HG03354 (cell line): ENCODE data around the gene FAM168B.
"Not testable (repeated sequence)": the region's sequence is repeated elsewhere in the genome, so short reads cannot be mapped to it uniquely, and the experiment has no call there.

ENCODE experiments used
- ATAC-seq: cut with Tn5 transposase; IDR thresholded peaks from one replicate; pipeline ENCODE4 v1.9.1; 2021; ENCODE audit warnings: mild to moderate bottlenecking; ENCODE audit not compliant: unreplicated experiment, poor library complexity, severe bottlenecking

FAM168B gene, protein sequence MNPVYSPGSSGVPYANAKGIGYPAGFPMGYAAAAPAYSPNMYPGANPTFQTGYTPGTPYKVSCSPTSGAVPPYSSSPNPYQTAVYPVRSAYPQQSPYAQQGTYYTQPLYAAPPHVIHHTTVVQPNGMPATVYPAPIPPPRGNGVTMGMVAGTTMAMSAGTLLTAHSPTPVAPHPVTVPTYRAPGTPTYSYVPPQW

DNA sequence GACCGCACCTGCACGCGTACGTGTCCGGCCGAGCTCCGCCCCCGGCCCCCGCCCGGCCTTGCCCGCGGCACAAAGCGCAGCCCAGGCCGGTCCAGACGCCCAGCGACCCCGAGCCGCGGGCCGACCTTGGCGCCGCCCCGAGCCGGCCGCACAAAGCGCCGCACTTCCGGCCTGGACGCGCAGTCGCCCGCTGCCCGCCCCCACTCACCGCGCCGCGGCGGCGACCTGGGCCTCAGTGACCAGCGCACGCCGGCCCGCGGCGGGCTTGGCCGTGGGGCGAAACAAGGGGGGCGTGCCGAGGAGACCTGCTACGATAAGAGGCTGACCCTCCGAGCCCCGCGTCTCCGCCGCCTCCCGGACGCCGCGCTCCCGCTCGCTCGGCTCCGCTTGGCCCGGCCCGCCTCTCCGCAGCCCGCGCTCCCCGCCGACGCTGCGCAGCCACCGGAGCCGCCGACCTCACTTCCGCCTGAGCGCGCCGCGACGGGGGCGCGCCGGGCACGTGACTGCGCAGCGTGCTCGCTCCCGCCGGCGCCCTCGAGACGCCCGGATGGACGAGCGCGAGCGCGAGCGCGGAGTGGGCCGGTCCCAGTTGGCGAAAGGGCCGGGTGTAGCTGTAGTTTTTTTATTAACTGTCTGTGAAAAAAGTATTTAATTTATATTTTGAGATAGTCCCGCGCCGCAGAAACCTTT lies at the start of gene FAM168B:
Gene FAM168B (minus strand): TSS at position 455 of the 690 bp plus-strand sequence. CDS start 10,814 bp downstream, outside the sequence.
- ATAC-seq: peak; percentile 85

DNA sequence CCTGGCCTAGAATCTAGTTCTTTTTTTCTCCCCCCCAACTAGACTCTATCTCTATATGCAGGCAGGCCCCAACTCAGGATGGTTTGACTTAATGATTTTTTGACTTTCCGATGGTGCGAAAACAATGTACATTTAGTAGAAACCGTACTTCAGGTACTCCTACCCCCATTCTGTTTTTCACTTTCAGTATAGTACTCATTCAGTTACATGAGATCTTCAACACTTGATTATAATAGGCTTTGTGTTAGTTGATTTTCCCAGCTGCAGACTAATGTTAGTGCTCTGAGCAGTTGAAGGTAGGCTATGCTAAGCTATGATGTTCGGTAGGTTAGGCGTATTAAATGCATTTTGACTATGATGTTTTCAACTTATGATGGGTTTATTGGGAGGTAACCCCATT lies 49.6 kb upstream of the FAM168B start:
- no peak for ATAC-seq

DNA sequence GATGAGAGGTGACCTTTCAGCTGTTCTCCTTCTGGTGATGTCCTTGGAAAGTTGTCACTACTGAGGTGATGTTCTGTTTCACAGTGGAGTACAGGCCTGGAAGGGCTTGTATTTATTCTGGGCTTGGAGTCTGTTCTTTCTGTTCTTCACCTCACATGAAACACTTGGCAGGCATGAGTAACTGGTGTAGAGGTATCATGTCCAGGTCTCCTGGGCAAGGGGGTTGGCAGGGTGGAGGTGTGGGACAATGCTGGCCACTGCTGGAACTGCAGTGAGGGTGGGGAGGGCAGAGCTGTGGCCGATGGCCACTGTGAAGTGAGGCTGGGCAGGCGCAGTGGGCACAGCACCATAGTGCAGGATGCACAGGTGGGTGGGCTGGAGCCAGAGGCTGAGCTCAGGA lies 47.3 kb upstream of the FAM168B start:
- ATAC-seq: no peak

DNA sequence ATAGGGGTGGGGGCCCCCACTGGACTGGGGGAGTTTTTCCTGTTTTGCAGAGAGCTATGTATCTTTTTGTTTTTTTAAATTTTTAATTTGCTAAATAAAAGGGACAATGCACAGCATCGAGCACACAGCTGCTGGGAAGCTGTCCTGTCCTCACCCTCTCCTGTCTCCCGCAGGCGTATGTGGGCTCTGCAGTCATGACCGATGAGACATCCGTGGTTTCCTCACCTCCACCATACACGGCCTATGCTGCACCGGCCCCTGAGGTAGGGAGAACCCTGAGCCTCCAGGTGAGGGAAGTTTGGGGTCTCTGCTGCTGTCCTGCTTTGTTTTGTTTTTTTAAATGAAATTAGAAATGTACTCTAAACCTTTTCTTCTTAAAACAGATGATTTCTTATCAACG lies 39.5 kb upstream of the FAM168B start:
- ATAC-seq: no peak

DNA sequence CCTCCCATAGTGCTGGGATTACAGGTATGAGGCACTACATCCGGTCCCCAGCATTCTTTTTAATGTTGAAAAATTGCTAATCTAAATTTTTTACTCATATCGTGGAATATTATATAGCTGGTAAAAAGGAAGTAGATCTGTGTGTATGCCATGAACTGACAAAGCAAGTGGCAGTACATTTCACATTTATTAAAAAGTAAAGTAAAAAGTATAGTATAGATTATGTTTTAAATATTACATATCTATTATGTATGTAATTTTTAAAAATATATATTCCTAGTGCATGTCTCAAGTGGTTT lies 37.0 kb upstream of the FAM168B start:
- ATAC-seq: no peak

DNA sequence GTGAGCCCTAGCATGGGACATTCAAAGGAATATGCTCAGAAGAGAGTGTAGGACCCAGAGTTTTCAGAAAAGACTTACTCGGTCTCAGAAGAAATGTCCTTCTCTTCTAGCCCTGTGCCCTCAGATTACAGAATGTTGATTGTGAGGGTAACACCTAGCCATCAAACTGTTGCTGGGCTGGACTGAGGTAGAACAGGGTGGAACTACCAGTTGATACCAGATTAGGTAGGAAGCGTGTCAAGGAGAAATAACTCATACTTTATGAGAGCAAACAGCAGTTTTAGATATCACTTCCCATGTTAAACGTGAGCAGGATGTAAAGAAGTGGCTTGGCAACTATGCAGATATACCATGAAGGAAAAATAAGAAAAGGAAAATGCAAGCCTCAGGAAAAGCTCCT lies 34.7 kb upstream of the FAM168B start:
- no peak for ATAC-seq

DNA sequence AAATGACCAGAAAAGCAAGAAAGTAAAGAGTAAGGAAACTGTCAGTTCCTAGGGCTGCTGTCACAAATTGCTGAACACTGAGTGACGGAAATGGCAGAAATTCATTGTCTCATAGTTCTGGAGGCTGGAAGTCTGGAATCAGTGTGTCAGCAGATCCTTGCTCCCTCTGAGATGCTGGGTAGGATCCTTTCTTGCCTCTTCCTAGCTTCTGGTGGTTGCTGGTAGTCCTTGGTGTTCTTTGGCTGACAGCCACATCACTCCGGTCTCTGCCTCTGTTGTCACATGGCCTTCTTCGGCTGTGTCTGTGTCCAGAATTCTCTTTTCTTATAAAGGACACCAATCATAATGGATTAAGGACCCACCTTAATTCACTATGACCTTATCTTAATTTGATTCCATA lies 33.8 kb upstream of the FAM168B start:
- ATAC-seq: no peak

DNA sequence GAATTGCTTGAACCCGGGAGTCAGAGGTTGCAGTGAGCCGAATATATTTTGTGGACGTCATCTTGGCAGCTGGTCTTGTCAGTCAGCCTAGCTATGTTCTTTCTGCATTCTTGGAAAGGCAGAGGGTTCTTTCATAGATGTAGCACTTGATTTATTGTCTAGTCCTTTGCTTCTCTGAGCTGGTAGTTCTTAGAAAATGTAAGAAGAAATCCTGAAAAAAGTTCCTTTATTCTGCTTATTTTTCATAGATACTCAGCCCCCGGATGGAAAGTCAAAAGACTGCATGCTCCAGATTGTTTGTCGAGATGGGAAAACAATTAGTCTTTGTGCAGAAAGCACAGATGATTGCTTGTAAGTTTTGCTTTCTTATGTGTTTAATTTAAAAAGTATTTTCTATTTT lies 33.2 kb upstream of the FAM168B start:
- no peak for ATAC-seq

DNA sequence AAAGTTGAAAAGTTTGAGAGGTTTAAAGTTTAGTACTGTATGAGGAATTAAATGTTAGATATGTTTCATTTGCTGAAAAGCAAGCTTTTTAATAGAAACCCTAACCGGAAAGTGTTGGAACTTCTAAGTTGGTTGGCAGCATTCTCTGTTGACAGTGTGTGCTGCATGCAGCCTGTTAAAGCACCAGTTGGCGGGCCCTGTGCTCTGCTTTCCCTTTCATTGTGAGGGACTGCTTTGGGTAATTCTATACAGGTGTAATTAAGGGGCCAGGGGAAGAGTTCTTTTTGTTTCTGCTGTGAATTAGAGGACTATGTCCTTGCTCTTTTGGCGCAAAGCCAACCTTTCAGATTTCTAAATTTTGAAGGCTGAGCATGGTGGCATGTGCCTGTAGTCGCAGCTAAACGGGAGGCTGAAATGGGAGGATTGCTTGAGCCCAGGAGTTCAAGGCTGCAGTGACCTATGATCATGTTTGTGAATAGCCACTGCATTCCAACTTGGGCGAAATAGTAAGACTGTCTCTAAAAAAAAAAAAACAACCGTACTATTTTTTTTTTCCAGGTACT lies 32.0 kb upstream of the FAM168B start:
- ATAC-seq: no peak

DNA sequence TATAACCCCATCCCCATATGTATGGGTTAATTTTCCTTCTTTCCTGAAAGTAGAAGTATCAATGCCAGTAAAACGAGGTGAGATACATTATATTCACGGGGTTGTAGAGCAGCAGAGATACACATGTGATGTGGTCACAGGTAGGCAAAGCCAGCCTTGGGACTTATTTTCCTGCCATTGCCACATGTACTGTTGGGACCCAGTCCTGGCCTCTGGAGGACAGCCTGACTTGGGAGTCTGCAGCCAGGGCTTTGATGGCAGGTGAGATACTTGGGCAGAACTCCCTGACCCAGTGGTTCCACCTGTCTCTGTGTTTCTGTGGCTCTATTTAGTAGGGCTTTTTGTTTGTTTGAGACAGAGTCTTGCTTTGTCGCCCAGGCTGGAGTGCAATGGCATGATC lies 29.9 kb upstream of the FAM168B start:
- no peak for ATAC-seq

DNA sequence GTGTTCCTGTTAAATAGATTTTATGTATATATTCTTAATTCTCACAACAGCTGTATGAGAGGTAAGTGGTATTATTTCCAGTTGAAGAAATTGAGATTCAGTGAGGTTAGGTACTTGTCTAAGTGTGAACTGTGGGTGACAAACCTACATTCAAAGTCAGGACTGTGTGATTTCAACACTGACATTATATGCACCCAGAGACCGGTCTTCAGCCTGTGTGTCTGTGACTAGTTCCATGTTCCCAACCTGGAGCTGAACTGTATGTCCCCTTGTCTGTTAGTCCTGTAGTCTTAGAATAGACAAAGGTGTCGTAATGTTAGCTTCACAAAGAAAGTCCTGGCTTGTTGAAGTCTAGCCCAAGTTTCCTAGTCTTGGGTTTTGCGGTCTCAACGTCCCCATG lies 29.2 kb upstream of the FAM168B start:
- ATAC-seq: no peak

DNA sequence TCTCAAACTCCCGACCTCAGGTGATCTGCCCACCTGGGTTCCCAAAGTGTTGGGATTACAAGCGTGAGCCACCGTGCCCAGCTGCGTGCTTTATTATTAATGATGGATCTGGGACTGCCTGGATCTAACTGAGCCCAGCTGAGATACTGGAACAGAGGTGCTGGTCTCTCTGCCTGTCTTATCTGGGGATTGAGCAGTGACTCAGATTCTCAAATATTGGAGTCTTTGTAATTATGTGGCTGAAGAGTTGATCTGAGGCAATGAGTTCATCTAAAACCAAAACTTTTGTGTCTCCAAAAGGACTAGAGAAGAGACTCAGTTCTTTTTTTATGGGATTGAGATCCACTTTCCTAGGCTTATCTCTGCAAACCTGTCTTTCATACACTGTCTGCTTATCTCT lies 28.2 kb upstream of the FAM168B start:
- ATAC-seq: no peak

DNA sequence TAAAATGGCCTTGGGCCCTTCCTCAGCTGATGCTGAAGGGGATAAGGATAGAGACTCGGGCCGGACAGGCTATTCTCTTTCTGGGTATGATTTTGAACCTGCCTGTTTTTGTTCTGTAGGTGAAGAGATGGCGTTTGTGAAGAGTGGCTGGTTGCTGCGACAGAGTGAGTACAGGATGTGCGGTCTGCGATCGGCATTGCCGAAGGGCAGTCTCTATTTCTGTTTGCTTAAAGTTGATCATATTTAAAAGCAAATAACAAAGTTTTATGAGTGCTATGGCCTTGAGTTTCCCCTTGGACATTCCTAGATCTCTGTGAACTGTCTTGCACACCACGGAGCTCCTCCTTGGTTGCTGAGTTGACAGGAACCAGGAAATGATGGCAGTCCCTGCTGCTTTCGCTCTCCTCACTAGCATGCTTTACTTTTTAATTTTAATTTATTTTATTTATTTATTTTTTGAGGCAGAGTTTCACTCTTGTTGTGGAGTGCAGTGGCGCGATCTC lies 27.6 kb upstream of the FAM168B start:
- ATAC-seq: no peak

DNA sequence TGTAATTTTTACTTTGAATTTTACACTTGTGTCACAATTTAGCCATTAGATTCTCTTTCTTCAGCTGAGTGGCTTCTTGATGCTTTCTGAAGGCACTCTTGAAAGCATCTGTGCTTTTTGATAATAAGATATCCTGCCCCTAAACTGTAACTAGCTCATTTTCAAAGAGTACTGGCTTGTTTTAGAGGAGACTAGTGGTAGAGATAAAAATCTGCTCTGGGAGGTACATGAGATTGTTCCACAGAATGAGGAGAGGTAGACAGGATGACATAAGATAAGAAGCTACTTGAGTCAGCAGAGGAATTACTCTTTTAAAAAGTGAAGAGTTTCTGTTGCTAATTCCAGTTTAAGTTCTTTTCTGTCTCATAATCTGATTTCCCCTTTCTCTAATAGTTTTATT lies 22.5 kb upstream of the FAM168B start:
- ATAC-seq: no peak

DNA sequence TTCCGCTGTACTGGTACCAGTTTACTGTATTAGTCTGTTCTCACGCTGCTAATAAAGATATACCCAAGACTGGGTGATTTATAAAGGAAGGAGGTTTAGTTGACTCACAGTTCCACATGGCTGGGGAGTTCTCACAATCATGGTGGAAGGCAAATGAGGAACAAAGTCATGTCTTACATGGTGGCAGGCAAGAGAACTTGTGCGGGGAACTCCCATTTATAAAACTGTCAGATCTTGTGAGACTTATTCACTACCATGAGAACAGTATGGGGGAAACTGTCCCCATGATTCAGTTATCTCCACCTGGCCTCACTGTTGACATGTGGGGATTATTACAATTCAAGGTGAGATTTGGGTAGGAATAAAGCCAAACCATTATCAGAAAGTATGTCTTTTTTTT lies 21.7 kb upstream of the FAM168B start:
- not testable (repeated sequence) for ATAC-seq

DNA sequence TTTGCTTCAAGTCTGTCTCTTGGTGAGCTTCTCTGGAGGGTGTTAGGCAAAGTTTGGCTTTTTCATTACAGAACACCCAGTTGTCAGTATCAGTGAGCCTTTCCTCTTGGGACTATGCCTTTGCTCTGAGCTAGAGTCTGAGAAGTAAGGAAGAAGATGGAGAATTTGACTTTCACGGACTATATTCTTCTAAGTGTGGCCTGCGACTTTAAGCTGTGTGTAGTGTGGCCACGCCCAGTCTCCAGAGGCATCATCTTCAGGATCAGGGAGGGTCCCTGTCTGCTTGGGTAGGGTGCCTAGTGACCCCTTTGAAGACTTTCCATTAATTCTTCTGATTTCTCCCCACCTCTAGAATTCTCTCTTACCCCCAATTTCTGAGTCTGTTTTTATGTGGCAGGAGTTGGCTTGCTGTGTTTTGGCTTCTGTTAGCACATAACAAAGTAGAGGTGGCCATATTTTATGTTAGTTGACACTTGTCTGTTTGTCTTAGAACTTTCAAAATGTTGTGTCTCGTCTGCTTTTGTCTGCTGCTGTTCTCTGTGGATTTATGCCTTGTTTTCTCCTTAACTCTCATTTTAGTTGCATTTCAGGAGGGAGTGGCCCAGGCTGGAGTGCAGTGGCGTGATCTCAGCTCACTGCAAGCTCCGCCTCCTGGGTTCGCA lies 20.4 kb upstream of the FAM168B start:
- no peak for ATAC-seq

DNA sequence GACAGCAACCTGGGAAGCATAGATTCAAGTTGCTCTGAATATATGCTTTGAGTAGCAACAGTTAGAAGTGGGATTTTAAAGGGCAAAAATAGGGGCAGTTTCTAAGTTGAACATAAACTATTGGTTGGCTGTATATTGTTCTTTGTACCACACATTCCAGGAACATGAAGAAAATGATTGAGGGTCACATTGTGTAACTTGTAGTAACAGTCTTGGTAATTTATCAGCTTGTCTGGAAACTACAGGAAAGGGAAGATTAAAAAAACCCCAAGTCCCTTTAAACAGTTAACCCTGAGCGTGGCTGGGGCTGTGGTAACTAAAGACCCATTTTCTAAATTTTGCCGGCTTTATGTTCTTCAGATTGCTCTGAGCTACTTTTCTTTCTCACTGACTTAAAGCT lies 19.3 kb upstream of the FAM168B start:
- no peak for ATAC-seq

DNA sequence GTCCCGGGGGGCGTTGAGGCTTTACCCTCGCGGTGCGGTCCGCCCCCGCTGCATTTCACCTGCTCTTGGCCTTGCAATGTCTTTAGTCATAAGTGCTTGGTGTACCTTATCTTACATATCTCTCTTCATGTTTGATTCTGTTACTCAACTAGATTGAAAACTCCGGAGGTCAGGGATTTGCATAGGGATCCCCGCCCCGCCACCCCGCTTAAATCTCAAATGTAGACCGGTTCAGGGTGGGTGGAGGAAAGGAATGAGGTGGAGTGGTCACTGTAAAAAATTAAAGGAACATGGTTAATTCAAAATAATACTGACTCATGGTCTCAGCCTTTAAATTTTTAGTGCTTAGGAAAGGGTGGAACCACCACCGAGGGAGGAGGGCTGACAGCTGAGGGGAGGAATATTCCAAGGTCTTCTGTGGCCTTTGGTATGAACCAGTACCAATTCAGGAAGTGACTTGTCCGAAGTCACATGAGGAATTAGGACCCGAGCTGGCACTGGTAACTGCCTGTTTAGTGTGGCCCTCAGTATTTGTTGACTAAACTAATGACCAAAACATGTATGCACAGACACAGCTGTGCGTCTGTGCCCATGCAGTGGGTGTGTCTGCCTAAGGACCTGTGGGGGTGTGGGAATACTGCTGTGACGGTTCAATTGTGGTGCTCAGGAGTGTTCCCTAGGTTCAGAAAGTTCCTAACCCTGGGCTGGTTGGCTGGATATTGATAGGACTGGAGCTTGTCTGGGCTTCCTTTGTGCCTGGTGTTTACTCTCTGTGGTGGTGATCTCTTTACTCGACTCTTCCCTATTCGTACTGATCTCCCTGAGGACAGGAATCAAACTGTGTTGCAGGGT lies 12.9 kb upstream of the FAM168B start:
- ATAC-seq: peak; percentile 48

DNA sequence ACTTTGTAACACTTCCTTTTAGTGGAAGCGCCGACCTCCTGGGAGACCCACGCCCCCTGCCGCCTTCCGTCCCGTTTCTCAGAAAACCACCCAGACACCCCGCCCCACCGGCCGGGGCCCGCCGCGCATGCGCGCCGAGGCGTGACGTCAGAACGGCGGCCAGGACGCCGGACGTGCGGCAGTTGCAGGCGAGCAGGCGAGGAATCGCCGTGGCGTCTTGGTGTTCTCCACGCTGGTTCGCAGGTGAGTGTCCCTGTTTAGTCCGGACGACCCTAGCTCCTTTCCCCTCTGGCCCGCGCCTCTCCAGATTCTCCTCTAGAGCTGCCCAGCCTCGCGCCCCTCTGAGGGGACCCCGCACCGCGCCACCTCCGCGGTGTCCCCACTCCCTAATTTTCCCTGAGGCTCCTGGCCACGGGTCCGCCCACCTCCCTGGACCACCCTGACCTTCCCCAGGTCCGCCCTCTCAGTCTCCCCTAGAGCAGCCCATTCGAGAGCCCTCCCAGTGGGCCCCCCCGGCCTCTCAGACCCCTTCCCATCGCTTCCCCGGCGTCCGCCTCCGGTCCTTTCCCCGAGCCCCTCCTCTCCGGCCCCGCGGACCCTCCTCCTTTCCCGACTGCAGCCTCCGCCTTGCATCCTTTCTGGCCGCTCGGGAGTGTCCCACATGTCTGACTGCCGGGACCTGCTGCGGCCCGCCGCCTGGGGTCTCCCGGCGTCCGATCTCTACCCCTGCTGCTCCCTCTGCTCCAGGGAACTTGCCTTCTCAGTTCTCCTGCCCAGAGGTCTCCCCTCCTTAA lies 12.1 kb upstream of the FAM168B start, which contains the start of gene PLEKHB2:
Gene PLEKHB2 (plus strand): TSS at position 181 of the 794 bp plus-strand sequence. CDS start 15,606 bp downstream, outside the sequence.
- peak; percentile 77 for ATAC-seq
